ENCODE data around the gene ADGRL3.
"Not testable (repeated sequence)": the region's sequence is repeated elsewhere in the genome, so short reads cannot be mapped to it uniquely, and the experiment has no call there.

Gene ADGRL3

GRCh38 chr4:61205066-61205465 is 4.9 kb downstream of the ADGRL3 start:
- no peak for DNase-seq (ENCODE audit: low read depth)

- not testable (repeated sequence) for DNase-seq (ENCODE audit: low read depth)
Observed at GRCh38 chr4:61207156-61207555, 7.0 kb downstream of the ADGRL3 start.

GRCh38 chr4:61210186-61210939 is 10.2 kb downstream of the ADGRL3 start:
- DNase-seq (ENCODE audit: low read depth), result no peak

- DNase-seq (ENCODE audit: low read depth), result no peak
Observed at GRCh38 chr4:61211781-61212180, 11.7 kb downstream of the ADGRL3 start.

- no peak for DNase-seq (ENCODE audit: low read depth)
Observed at GRCh38 chr4:61212788-61213187, 12.7 kb downstream of the ADGRL3 start.

GRCh38 chr4:61214680-61215079 is 14.6 kb downstream of the ADGRL3 start:
- DNase-seq (ENCODE audit: low read depth), result no peak

GRCh38 chr4:61217222-61217621 is 17.1 kb downstream of the ADGRL3 start:
- DNase-seq (ENCODE audit: low read depth), result no peak

GRCh38 chr4:61220556-61220955 is 20.4 kb downstream of the ADGRL3 start:
- no peak for DNase-seq (ENCODE audit: low read depth)

- no peak for DNase-seq (ENCODE audit: low read depth)
Observed at GRCh38 chr4:61223385-61223784, 23.3 kb downstream of the ADGRL3 start.

GRCh38 chr4:61224573-61224972 is 24.4 kb downstream of the ADGRL3 start:
- DNase-seq (ENCODE audit: low read depth), result no peak

GRCh38 chr4:61225656-61226055 is 25.5 kb downstream of the ADGRL3 start:
- DNase-seq (ENCODE audit: low read depth), result no peak

- no peak for DNase-seq (ENCODE audit: low read depth)
Observed at GRCh38 chr4:61231421-61231820, 31.3 kb downstream of the ADGRL3 start.

- DNase-seq (ENCODE audit: low read depth), result no peak
Observed at GRCh38 chr4:61239250-61239649, 39.1 kb downstream of the ADGRL3 start.

GRCh38 chr4:61243962-61244361 is 43.8 kb downstream of the ADGRL3 start:
- no peak for DNase-seq (ENCODE audit: low read depth)

GRCh38 chr4:61245069-61245714 is 45.1 kb downstream of the ADGRL3 start:
- no peak for DNase-seq (ENCODE audit: low read depth)

- DNase-seq (ENCODE audit: low read depth), result no peak
Observed at GRCh38 chr4:61246034-61246433, 45.9 kb downstream of the ADGRL3 start.

- DNase-seq (ENCODE audit: low read depth), result no peak
Observed at GRCh38 chr4:61248705-61249104, 48.6 kb downstream of the ADGRL3 start.

- no peak for DNase-seq (ENCODE audit: low read depth)
Observed at GRCh38 chr4:61251129-61251528, 51.0 kb downstream of the ADGRL3 start.

- no peak for DNase-seq (ENCODE audit: low read depth)
Observed at GRCh38 chr4:61254406-61254805, 54.3 kb downstream of the ADGRL3 start.

GRCh38 chr4:61273233-61273632 is 73.1 kb downstream of the ADGRL3 start:
- DNase-seq (ENCODE audit: low read depth), result no peak

- no peak for DNase-seq (ENCODE audit: low read depth)
Observed at GRCh38 chr4:61274286-61274685, 74.2 kb downstream of the ADGRL3 start.

- DNase-seq (ENCODE audit: low read depth), result no peak
Observed at GRCh38 chr4:61275241-61275640, 75.1 kb downstream of the ADGRL3 start.

- DNase-seq (ENCODE audit: low read depth), result no peak
Observed at GRCh38 chr4:61276029-61276428, 75.9 kb downstream of the ADGRL3 start.
